ENCODE results near the gene SFTPD.
"Not testable (repeated sequence)": the region's sequence is repeated elsewhere in the genome, so short reads cannot be mapped to it uniquely, and the experiment has no call there.

Gene SFTPD

DNA sequence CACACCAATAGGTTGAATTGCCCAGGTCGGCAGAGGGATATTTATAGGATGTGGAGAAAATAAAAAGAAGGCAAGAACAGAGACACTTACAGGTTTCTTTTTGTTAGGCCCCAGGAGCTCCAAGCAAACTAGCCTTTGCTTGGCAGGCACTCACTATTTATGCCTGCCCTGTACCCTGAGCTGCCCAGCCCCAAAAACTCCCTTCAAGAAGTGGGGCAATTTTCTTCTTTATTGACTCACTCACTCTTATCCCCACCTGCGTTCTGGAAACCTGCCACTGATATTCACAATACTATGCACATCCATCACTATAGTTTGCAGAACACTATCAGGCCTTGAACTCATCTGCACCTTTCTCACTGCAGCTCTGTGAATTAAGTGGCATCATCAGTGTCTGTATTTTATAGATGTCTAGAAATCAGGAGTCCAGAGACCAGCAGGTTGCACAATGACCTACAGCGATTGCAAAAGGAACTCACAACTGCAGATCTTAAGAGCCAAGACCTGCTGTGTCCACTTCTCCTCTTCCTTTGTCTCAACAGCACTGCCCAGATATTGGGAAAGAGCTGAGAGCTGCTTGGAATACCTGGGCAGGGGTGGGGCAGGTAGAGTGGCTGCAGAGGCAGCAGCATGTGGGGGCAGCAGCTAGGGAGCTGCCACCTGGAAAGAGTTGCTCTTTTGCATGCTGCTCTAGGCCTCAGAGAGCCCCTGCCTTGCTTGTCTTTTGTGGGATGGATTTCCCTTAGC, at the start of gene SFTPD:
Gene SFTPD, minus strand, starts transcription at position 130 of the 747 bp plus-strand sequence. CDS start 2,446 bp downstream, outside the sequence.
- H4K20me1 ChIP-seq (ENCODE audit: insufficient read depth, low read length) = no peaks in the 10 kb centered on the region
- no peak within 1 kb of the TSS for H2AFZ ChIP-seq (ENCODE audit: low read depth, low read length)
- no peaks in the 10 kb centered on the region for H3K79me2 ChIP-seq (ENCODE audit: insufficient read depth, low read length)
- H3K36me3 ChIP-seq (ENCODE audit: insufficient read depth, low read length) = no peaks in the 10 kb centered on the region
- no peaks in the 10 kb centered on the region for H3K9me3 ChIP-seq (ENCODE audit: insufficient read depth, low read length, severe bottlenecking)
- ATAC-seq (ENCODE audit: insufficient read depth, low read depth) = no peak
- no peaks in the 10 kb centered on the region for H3K4me1 ChIP-seq (ENCODE audit: insufficient read depth, low read length)
- TF ChIP-seq CTCF (IDR thresholded peaks at IDR 0.05; ENCODE audit: borderline replicate concordance, extremely low read depth, low read length, poor library complexity, severe bottlenecking) (no peak), EZH2 (IDR thresholded peaks at IDR 0.05; ENCODE audit: borderline replicate concordance, low read depth, low read length, severe bottlenecking) (no peak)
- H3K9ac ChIP-seq (ENCODE audit: low read depth, low read length) = no peak within 1 kb of the TSS
- no peak within 1 kb of the TSS for H3K4me2 ChIP-seq (ENCODE audit: insufficient read depth, low read length)
- no peak within 1 kb of the TSS for H3K27ac ChIP-seq (ENCODE audit: low read length)
- peaks cover 8% of the 10 kb centered on the region for H3K27me3 ChIP-seq (ENCODE audit: insufficient read depth, low read length, poor library complexity)
- DNase-seq = no peak
- no peak within 1 kb of the TSS for H3K4me3 ChIP-seq (ENCODE audit: low read depth in 1 of 2, low read length in 2 of 2)

DNA sequence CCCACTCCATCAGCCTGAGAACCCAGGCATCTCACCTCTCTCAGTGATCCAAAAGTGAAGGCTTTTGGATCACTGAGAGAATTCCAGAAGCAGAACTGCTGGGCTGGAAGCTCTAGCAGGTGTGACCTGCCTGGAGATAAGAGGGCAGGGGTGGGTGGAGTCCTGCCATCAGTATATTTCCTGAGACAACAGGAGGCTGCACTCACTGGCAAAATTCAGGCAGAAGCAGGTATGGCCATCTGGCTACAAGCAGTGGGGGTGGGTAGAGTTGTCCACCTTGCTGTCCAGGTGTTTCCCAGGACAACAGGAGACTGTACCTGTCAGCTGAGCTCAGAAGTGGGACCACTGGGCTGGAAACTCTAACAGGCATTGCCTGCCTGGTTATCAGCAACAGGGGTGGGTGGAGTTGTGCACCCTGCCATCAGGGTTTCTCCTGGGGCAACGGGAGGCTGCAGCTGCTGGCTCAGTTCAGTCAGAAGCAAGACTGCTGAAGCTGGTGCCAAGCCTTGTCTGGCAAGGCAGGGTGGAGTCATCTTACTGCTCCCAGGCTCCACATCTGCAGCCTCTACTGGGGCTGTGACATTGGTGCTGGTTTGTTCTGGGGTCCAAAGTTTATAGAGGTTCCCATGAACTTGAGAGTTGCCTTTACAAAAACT, 47.2 kb upstream of the SFTPD start:
- Histone ChIP-seq H3K4me1 (ENCODE audit: insufficient read depth, low read length) (no peaks in the 10 kb centered on the region), H3K79me2 (ENCODE audit: insufficient read depth, low read length) (no peaks in the 10 kb centered on the region), H3K27ac (ENCODE audit: low read length) (no peak overlapping the region), H3K27me3 (ENCODE audit: insufficient read depth, low read length, poor library complexity) (peaks cover 9% of the 10 kb centered on the region), H4K20me1 (ENCODE audit: insufficient read depth, low read length) (0 out of 2 replicates have a peak, but pooled peaks cover 3% of the 10 kb centered on the region), H3K4me3 (ENCODE audit: low read depth in 1 of 2, low read length in 2 of 2) (no peak overlapping the region), H3K9me3 (ENCODE audit: insufficient read depth, low read length, severe bottlenecking) (no peaks in the 10 kb centered on the region), H2AFZ (ENCODE audit: low read depth, low read length) (no peak overlapping the region), H3K4me2 (ENCODE audit: insufficient read depth, low read length) (no peak overlapping the region), H3K36me3 (ENCODE audit: insufficient read depth, low read length) (no peaks in the 10 kb centered on the region), H3K9ac (ENCODE audit: low read depth, low read length) (no peak overlapping the region)
- ATAC-seq (ENCODE audit: insufficient read depth, low read depth) (no peak), DNase-seq (no peak)
- TF ChIP-seq CTCF (IDR thresholded peaks at IDR 0.05; ENCODE audit: borderline replicate concordance, extremely low read depth, low read length, poor library complexity, severe bottlenecking) = no peak
- TF ChIP-seq EZH2 (IDR thresholded peaks at IDR 0.05; ENCODE audit: borderline replicate concordance, low read depth, low read length, severe bottlenecking) = no peak

DNA sequence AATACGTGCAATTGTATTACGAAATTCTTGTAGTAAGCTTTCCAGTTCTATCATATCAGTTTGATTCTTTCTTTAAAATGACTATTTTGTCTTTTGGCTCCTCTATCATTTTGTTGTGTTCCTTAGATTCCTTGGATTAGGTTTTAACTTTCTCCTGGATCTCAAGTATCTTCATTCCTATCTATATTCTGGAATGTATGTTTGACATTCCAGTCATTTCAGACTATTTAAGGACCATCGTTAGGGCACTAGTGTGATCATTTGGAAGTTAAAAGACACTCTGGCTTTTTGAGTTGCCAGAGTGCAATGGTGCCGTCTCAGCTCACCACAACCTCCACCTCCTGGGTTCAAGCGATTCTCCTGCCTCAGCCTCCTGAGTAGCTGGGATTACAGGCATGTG, 45.7 kb upstream of the SFTPD start:
- Histone ChIP-seq H3K4me2 (ENCODE audit: insufficient read depth, low read length) (no peak overlapping the region), H4K20me1 (ENCODE audit: insufficient read depth, low read length) (0 out of 2 replicates have a peak, but pooled peaks cover 3% of the 10 kb centered on the region), H3K79me2 (ENCODE audit: insufficient read depth, low read length) (no peaks in the 10 kb centered on the region), H3K27me3 (ENCODE audit: insufficient read depth, low read length, poor library complexity) (peaks cover 5% of the 10 kb centered on the region), H2AFZ (ENCODE audit: low read depth, low read length) (no peak overlapping the region), H3K9me3 (ENCODE audit: insufficient read depth, low read length, severe bottlenecking) (peaks cover 6% of the 10 kb centered on the region), H3K9ac (ENCODE audit: low read depth, low read length) (no peak overlapping the region), H3K4me3 (ENCODE audit: low read depth in 1 of 2, low read length in 2 of 2) (no peak overlapping the region), H3K36me3 (ENCODE audit: insufficient read depth, low read length) (no peaks in the 10 kb centered on the region), H3K4me1 (ENCODE audit: insufficient read depth, low read length) (no peaks in the 10 kb centered on the region), H3K27ac (ENCODE audit: low read length) (no peak overlapping the region)
- TF ChIP-seq CTCF (IDR thresholded peaks at IDR 0.05; ENCODE audit: borderline replicate concordance, extremely low read depth, low read length, poor library complexity, severe bottlenecking) (no peak), EZH2 (IDR thresholded peaks at IDR 0.05; ENCODE audit: borderline replicate concordance, low read depth, low read length, severe bottlenecking) (no peak)
- DNase-seq (no peak), ATAC-seq (ENCODE audit: insufficient read depth, low read depth) (no peak)

GRCh38 chr10:79988199-79988598, 39.3 kb upstream of the SFTPD start:
- H4K20me1 ChIP-seq (ENCODE audit: insufficient read depth, low read length); H3K9me3 ChIP-seq (ENCODE audit: insufficient read depth, low read length, severe bottlenecking); H3K27me3 ChIP-seq (ENCODE audit: insufficient read depth, low read length, poor library complexity); H2AFZ ChIP-seq (ENCODE audit: low read depth, low read length); DNase-seq; H3K36me3 ChIP-seq (ENCODE audit: insufficient read depth, low read length); H3K27ac ChIP-seq (ENCODE audit: low read length); H3K4me1 ChIP-seq (ENCODE audit: insufficient read depth, low read length); H3K4me3 ChIP-seq (ENCODE audit: low read depth in 1 of 2, low read length in 2 of 2); ATAC-seq (ENCODE audit: insufficient read depth, low read depth); H3K9ac ChIP-seq (ENCODE audit: low read depth, low read length); H3K79me2 ChIP-seq (ENCODE audit: insufficient read depth, low read length); H3K4me2 ChIP-seq (ENCODE audit: insufficient read depth, low read length): not testable (repeated sequence)

- not testable (repeated sequence) for H3K27ac ChIP-seq (ENCODE audit: low read length); ATAC-seq (ENCODE audit: insufficient read depth, low read depth); H4K20me1 ChIP-seq (ENCODE audit: insufficient read depth, low read length); H2AFZ ChIP-seq (ENCODE audit: low read depth, low read length); H3K4me1 ChIP-seq (ENCODE audit: insufficient read depth, low read length); H3K79me2 ChIP-seq (ENCODE audit: insufficient read depth, low read length); H3K4me2 ChIP-seq (ENCODE audit: insufficient read depth, low read length); DNase-seq; H3K9me3 ChIP-seq (ENCODE audit: insufficient read depth, low read length, severe bottlenecking); H3K9ac ChIP-seq (ENCODE audit: low read depth, low read length); H3K36me3 ChIP-seq (ENCODE audit: insufficient read depth, low read length); H3K27me3 ChIP-seq (ENCODE audit: insufficient read depth, low read length, poor library complexity); H3K4me3 ChIP-seq (ENCODE audit: low read depth in 1 of 2, low read length in 2 of 2)
Measured at GRCh38 chr10:79986661-79987060, 37.8 kb upstream of the SFTPD start.

Measured in DND-41 (cell line).